GM21529 (cell line): ENCODE measurements around the gene TUT1.
"Not testable (repeated sequence)": the region's sequence is repeated elsewhere in the genome, so short reads cannot be mapped to it uniquely, and the experiment has no call there.

Source experiments
- ATAC-seq: cut with Tn5 transposase; IDR thresholded peaks from one replicate; pipeline ENCODE4 v1.9.1; 2021; ENCODE audit not compliant: unreplicated experiment

Gene TUT1

DNA sequence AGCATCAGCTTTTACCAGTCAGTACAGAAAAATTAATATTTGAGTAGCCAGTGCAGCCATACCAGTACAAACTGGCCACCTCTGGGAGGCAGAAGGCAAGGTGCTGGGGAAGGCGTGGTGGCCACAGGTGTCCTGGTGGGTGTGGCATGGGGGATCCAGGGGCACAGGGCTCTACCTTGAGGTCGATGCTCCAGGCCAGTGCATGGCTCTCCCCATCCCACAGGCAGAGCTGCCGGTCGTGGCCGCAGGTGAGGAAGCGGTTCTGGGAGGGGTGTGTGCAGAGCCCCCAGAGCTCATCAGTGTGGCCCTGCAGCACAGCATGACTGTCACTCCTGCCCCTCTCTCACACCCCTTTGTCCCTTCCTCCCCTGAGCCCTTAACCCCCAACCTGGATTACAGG lies 14.1 kb upstream of the TUT1 start:
- ATAC-seq = no peak

DNA sequence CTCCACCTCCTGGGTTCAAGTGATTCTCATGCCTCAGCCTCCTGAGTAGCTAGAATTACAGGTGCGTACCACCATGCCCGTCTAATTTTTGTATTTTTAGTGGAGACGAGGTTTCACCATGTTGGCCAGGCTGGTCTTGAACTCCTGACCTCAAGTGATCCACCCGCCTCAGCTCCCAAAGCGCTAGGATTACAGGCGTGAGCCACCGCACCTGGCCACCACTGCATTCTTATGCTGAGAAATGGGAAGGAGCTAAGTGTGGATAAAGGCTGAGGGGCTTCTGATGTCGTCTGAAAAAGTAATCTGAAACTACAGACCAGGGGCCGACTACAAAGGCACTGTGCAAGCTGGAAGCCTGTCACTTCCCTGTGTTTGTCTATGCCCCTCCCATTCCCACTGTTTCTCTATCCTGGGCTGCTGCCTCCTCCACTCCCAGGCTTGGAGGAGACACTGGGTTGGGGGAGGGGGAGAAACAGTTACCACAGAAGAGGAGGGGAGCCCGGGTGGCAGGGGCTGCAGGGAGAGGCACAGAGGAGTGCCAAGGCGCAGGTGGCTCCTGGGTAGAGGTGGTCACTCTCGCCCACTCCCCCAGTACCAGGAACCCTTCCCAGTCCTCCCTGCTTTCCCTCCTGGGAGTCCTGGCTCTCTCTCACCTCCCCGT lies 13.3 kb upstream of the TUT1 start:
- no peak for ATAC-seq

DNA sequence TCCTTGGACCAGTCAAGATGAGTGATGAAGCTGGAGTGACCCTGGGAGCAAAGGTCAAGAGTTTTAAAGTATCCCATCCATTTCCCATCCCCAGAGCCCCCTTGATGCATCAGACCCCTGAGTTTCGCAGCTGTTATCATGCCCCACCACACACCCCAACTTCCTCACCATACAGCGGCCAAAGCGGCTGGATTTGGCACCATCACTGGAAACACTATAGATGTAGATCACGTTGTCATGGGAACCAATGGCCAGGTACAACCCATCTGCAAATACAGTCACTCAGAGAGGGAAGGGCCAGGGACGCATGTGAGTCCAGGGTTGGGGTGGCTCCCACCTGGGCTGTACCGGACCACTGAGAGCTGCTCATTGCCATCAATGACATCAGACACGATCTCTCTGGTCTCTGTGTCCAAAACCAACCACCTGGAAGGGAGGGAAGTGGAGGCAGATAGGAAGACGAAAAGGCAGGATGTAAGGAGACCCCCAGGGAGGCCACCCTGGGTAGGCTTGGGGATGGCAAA lies 12.5 kb upstream of the TUT1 start:
- no peak for ATAC-seq

DNA sequence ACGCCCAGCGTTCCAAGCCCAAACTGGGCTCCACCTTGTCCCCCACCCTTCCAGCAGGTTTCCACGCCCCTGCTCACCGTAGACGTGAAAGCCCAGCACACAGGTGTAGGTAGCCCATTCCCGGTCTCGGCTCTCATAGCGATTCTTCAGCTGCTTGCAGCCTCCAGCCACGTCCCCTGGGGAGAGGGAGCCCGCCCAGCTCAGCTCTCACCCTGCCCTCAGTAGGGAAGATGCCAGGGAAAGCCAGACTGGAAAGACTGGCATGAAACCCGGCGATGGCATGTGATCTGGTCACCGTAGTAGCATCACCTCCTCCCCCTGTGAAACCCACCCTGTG lies 11.7 kb upstream of the TUT1 start:
- no peak for ATAC-seq

DNA sequence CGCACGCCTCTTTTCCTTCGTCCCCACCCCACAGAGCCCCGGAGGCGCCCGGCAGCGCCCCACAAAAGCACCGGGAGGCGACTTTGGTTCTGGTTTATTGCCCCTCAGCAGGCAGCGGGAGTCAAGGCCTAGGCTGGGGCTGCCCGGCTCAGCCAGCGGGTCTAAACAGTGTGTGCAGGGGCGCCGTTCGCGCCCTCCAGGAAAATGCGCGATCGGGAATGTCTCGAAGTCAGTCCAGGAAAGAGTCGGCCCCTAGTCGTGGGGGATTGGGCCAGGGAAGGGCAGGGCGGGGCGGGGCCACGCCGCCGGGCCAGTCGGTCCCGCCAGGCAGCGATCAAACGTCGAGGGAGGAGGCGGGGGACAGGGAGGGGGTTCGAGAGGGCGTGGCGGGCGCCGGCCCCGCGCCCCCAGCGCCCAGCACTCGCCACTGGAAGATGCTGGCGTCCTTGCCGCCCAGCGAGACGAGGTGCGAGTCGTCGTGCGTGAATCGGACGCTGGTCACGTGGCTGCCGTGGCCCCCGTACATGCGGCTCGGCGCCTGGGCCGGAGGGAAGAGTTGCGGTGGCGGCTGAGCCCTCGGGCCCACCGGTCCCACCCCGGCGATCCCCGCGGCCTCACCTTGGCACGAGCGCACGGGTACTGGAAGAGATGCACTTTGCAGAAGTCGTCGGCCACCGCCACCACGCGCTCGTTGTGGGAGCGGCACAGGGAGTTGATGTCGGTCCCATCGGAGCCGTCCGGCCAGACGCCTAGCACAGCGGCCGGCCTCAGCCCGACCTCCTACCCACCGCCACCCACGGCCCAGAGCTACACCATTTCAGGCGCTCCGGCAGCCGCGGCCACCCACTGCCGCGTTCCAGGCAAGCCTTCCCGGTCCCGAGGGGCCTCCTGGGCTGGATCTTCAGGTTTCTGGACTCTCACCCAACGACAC lies 11.1 kb upstream of the TUT1 start:
- ATAC-seq = no peak

DNA sequence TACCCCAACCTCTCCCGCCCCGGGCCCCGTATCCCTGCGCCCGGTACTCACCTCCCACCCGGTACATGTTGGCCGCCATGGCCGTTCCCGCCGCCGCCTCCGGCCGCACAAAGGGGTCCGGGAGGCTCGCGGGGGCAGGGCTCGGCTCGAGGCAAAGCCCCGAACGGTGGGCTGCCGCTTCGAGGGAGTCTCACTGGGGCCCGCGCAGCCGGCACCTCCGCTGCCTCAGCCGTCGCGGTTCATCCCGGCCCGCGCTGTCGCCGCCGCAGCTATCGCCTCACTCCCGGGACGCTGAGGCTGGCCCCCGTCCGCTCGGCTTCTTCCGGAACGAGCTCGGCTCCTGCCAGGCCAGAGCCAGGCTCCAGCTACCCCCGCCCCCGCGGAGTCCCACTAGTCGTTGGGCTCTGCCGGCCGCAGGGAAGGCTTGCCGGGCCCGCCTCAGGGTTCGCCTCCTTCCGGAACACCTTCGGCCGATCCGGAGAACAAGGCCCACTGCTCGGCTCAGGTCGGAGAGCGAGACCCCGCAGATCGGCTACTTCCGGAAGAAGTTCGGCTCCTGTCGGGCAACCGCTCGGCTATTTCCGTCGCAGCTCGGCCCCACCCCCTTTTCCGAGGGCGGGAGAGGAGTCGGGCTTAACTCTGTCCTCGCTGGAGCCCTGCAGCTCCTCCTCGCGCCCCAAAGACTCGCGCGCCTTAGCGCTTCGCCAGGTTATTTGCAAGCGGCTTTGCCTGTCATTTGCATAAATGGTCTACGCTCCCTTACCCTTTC lies 10.2 kb upstream of the TUT1 start, which contains the start of gene MTA2:
Gene MTA2, minus strand, starts transcription at position 494 of the 769 bp plus-strand sequence. Its CDS starts 415 bp downstream, at position 79.
- ATAC-seq = peak; percentile 74

DNA sequence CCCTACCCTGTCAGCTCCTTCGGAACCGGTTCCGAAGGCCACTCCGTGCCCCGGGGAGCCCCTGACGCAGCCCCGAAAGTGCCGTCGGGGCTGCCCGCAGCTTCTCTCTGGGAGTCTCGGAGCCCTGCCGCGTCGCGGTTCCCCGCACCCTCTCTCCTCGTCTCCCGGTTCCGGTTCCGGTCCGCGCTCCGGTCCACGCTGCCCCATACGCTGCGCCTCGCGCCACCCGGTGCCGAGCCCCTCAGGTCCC lies 9.7 kb upstream of the TUT1 start:
- no peak for ATAC-seq

DNA sequence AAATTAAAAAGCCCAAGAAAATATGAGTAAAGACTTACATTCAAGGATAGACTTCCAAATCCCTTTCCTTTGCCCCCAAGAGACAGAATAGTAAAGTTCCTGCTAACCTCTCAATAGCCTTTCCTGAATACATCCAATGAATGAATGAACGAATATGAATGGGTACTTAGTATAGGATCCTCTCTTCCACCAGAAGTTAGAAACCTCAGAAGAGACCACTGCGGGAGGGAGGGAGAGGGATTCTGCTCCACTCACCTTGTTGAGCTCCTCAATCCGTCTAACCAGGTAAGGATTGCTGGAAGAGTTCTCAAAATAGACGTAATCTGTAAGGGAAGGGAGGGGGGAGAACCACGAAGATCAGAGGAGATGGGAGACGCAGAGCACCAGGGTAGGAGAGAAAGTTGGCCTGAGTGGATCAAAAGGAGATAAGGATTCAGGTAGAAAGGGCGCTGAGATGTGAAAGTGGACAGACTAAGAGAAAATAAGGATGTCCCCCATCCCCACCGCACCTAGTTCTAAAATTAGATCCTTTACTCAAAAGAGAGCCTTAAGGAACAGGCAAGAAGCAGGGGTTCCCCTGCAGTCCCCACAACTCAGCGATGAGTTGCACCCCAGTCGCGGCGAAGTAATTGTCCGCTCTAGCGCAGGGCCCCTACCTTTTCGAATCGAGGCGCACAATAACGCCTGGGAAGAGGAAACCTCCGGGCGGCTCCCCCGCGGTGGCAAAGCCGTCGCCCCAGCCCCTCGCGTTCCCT lies 9.2 kb upstream of the TUT1 start:
- no peak for ATAC-seq

DNA sequence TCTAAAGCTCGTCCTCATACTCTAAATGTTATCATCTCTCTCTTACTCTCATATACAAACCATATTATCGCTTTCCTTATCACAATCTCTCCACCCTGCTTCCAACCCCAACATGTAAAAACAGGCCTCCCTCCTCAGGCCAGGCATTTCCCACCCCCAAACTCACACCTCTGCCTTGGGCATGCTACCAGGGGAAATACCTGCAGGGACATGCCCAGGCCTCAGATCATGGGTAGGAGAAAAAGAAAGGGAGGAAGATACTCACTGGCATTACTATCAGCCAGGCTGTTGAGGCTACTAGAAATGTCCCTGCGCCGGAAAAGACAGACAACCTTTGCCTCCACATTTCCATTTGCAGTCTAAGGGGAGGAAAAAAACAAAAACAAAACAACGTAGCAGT lies 8.6 kb upstream of the TUT1 start:
- ATAC-seq = no peak

DNA sequence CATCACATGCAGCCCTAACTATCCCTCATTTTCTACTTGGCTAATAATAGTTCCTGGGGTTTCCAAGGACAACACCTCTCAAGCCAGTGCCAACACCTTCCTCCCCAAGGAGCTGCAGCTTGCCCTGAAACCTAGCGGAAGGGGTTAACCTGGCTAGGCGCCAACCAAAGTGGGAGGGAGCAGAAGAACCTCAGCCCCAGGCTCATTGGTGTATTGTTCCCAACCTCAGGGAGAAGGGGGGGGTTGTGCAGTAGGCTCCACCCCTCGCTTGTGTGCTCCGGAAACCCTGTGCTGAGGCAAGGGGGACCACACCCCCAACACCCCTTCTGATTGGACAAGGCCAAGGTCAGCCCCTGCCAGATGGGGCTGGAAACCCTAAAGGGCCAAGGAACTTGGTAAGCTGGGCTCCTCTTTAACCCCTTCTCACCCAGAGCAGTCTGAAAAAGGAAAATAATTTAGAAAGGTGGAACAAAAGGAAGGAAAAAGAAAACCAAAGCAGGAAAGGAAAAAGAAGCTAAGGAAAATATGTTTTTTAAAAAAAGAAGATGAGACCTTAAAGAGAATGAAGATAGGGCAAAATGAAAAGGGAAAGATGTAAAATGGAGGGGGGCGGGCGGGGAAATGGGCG lies 7.9 kb upstream of the TUT1 start:
- ATAC-seq = peak; percentile 54

DNA sequence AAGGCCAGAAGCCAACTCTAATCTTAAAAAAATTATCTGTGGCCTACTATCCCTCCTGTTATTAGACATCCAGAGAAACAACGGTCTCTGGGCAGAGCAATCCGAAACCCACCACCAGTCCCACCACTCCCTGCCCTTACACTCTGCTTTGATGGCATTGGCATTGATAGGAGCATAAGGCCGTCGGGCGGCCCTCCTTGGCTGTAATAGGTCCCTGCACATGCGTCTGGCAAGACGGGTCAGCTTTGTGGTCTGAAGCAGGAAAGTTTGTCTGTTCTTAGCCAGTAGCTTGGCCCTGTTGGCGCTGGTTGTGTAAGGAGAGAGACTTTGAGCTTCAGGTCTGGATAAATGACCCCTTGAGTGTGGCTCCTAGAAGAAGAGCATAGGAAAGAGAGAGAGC lies 3.8 kb upstream of the TUT1 start:
- ATAC-seq = no peak

DNA sequence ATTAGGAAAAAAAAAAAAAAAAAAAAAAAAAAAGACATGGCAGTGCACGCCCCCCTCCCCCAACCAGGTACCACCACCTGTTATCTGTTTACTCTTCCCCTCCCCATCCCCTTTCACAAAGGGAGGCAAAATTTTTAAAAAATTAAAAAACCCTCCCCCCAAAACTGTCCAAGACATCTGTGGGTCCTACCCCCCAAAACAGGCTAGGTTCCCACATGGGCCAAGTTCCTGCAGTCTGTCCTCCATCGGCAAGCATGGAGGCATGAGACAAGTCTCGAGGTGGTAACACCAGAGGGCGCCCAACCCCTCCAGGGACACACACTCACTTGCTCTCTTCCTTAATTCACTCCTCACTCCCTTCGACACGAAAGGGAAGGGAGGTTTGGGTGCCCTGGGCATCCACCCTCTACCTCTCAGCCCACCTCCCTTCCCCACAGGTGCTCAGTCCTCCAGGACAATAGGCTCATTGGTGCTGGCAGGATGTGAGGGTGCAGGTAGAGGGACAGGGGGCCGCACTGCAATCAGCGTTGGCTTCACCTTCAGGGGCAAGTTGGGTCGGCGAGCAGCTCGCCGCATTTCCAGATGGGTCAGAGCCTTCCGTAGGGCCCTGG lies 2.2 kb upstream of the TUT1 start:
- ATAC-seq = no peak

DNA sequence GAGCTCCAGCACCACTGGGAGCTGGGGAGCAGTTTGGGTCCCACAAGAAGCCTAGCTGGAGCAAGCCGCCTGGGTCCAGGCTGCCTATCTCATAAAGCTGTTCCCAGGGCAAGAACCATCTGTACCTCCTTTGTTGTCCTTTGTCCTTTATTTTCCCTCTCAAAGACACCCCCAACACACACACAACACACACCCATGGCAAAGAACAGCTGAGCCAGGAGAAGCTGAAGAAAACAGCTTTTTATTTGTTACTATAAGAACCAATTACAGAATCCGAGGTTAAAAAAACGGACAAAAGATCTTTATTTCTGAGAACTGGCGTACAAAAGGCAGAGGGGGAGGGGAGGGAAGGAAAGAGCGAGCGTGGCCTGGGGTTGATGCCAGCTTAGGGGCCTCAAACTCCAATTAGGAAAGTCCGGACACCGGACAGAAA lies 1.7 kb upstream of the TUT1 start:
- ATAC-seq = no peak

DNA sequence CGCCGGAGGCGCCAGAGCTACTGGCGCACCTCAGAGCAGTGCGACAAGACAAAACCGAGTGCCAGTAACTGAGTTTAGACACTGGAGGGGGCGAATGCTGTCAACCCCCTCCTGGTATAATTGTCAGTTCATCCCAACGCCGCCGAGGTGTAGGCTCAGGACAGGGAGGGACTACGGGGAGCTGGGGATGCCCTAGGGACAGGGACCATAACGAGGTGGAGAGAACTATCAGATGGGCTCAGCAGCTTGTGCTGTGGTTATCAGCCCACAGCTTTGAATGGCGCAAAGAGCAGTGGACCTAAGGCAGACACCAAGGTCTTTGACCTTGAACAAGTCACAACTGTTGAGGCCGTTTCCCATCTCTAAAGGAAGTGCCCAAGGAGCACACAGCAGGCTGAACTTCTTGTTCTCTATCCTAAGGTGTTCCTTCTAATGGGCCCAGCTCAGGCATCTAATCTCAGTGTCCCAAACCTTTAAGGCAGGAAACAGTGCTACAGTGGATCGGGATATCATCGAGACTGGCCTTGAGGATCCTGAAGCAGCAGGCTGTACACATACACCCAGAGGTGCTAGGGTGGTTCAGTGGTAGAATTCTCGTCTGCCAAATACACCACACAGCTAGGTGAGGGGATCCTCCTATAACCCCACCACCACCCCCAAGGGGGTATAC lies 958 bp upstream of the TUT1 start:
- peak; percentile 2 for ATAC-seq

DNA sequence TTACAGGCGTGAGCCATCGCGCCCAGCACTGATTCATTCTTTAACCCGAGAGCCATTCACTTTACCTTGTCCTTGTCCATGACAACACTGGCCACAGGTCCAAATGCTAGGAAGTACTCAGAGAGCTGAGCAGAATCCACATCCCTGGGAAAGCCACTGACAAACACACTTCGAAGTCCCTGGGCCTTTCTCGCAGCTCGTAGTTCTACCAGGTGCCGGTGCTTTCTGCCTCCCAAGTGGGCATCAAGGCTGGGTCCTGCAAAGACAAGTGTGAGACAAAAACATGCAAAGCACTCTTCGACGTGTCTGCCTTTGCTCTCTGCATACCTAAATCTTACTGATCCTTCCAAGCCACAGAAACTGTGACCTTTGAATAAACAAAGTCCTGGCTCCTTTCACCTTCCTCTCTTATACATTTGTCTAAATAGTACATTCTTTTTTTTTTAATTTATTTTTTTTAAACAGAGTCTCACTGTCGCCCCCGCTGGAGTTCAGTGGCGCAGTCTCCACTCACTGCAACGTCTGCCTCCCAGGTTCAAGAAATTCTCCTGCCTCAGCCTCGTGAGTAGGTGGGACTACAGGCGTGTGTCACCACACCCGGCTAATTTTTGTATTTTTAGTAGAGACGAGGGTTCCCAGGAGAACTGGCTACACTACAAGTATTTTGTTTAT lies 2.2 kb downstream of the TUT1 start:
- ATAC-seq = no peak

DNA sequence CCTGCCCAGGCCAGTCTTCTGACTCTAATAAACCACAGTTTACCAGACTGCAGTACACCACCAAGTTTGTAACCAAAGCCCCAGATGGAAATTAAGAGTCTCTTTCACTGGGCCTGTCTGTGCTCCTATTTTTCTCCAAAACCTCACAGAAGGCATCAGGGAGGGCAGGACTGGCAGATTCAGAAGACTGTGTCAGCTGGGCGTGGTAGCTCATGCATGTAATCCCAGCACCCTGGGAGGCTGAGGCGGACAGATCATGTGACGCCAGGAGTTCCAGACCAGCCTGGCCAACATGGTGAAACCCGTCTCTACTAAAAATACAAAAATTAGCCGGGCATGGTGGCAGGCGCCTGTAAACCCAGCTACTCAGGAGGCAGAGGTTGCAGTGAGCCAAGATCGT lies 6.0 kb downstream of the TUT1 start:
- ATAC-seq = not testable (repeated sequence)

DNA sequence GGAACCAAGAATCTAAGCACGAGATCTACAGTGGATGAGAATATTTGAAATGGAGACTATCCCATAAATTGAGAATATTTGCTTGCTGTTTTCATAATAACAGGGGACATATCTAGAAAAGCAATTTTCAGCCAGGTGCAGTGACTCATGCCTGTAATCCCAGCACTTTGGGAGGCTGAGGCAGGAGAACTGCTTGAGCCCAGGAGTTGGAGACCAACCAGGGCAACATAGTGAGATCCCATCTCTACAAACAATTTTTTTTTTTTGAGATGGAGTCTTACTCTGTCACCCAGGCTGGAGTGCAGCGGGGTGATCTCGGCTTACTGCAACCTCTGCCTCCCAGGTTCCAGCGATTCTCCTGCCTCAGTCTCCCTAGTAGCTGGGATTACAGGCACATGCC lies 9.6 kb downstream of the TUT1 start:
- ATAC-seq = not testable (repeated sequence)

DNA sequence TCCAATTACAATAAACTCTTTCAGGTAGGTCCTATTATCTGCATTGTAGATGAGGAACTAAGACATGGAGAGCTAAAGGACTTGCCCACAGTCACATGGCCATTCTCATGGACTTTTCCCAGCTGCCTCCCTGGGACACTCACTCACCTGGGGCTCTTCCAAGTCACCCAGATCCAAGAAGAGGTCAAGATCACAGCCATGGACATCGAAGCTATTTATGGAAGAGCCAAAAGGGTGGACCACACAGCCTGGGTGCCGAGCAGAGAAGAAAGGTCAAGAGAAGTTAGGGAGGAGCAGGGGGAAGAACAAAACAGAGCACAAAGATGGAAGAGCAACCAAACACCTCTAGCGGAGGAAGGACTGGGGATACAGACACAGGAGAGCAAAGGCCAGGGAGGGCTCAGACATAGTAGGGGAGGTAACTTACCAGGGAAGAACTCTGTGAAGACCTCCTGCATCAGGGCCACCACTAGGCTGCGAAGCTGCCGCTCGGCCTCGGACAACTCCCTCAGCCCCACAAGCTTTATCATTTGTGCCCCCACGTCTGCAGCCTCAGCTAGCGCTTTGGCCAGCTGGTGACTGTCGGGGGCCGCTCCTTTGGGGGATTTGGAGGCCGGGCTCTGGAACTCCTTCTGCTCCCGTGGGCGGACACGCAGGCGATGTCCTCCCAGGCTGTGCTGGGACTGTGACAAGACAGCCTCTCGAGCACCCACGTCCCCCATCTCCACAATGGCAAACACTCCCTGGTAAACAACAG lies 10.2 kb downstream of the TUT1 start:
- no peak for ATAC-seq
